ENCODE measurements around the gene CPSF4L. TPM values are rescaled to one million over a fixed set of nuclear protein-coding genes. Genes with fewer than 3 reads are reported as not detected.

Gene CPSF4L
- total and polyA plus RNA-seq, 11 donors: not detected

DNA sequence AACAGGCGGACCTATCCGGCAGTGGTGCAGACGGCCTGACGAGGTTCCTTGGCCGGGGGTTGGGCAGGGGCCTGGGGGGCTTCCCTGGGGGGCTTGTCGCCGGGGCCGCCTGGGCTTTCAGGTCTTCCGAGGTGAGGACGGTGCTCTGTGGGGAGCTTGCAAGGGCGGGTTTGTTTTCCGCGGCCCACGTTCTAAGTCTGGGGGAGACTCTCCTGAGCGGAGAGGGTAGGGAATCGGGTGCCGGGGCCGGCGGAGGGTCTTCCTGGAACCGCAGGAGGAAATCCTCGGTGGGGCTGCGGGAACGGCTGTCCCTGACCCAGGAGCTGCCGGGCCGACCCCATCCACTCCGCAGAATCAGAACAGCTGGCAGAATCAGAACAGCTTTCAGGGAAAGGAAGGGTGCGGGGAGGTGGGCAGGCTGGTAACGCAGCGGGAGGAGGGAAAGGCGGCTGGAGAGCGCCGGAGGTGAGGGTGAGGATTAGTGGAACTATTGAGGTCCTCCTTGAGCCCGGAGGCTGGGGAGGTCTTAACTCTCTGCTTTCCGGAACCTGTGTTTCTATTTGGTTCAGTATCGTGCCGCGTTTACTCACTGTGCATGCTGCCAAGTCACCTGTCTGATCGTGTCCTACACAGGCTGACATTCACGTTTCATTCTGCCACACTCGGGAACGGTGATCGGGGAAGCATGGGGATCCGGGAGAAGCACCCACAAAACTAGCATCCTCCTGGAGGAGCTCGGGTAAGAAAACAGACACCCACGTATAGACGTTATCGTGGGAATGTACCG lies 28.9 kb downstream of the CPSF4L start:
- DNase-seq (peak in 3 of 5 donors; percentile 26 to 44 (median 34)), ATAC-seq (peak; percentile 48 to 54 (median 51))
- no peaks in the 10 kb centered on the region for H3K27me3 ChIP-seq
- H3K9me3 ChIP-seq: no peaks in the 10 kb centered on the region
- H3K4me3 ChIP-seq: peak overlapping the region; percentile 56 to 100 (median 88)
- peaks cover 0 to 29% (median 22%) of the 10 kb centered on the region in 9 donors for H3K36me3 ChIP-seq
- peaks cover 5 to 58% (median 40%) of the 10 kb centered on the region in 12 donors for H3K4me1 ChIP-seq
- 0 to 1% (median 1%) methylated on average over 35 to 48 of the region's 48 CpGs for WGBS, 4 donors
- intact Hi-C loops (cut with DNase I): loop anchor here in 8 of 10 donors (1.0 to 5.0 kb wide), 5 partner anchors 35 to 505 kb away; partner anchors contain the start of gene COG1 (in 6 of the 8)
- peak overlapping the region; percentile 61 to 96 (median 89) for H3K27ac ChIP-seq
- TF ChIP-seq POLR2A (IDR thresholded peaks at IDR 0.05): no peak
- TF ChIP-seq, protein P1, sequence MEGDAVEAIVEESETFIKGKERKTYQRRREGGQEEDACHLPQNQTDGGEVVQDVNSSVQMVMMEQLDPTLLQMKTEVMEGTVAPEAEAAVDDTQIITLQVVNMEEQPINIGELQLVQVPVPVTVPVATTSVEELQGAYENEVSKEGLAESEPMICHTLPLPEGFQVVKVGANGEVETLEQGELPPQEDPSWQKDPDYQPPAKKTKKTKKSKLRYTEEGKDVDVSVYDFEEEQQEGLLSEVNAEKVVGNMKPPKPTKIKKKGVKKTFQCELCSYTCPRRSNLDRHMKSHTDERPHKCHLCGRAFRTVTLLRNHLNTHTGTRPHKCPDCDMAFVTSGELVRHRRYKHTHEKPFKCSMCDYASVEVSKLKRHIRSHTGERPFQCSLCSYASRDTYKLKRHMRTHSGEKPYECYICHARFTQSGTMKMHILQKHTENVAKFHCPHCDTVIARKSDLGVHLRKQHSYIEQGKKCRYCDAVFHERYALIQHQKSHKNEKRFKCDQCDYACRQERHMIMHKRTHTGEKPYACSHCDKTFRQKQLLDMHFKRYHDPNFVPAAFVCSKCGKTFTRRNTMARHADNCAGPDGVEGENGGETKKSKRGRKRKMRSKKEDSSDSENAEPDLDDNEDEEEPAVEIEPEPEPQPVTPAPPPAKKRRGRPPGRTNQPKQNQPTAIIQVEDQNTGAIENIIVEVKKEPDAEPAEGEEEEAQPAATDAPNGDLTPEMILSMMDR (IDR thresholded peaks at IDR 0.05): no peak

DNA sequence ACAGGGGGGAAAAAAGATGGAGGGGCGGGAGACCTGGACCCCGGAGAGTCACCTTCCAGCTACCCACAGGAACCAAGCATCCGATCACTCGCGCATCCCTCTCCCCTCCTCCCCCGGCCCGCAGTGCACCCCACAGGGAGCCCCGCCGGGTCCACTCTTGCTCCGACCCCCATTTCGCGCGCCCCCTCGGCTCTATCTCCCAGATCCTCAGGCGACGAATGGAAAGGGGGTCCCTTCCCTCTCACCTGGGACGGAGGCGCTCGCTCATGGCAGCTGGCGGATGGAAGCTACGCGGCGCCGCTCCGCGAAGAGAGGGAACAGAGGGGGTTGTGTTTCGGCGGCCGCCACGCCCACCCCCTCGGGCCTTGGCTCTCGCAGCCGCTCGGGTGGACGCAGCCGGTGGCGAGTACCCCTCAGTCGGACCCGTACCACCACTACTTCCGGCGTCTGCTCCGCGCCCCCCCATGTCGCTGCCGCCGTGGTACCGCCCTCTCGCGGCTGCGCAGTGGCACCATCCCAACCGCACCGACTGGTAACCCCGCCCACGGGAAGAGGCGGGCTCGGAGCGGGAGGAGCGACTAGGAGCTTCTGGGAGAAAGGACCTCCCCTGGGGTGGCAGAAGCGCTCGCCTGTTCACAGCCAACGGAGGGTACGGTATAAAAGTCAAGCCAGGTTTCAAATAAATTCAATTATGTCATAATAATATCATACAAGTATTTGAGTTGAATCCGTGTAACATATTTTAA lies 29.7 kb downstream of the CPSF4L start:
- peak in 1 of 2 donors; percentile 82 for TF ChIP-seq POLR2A (IDR thresholded peaks at IDR 0.05)
- TF ChIP-seq, protein P1 (IDR thresholded peaks at IDR 0.05): peak in 10 of 12 donors; percentile 13 to 64 (median 47)
- peak overlapping the region; percentile 61 to 96 (median 89) for H3K27ac ChIP-seq
- peak; percentile 97 to 98 (median 97) for DNase-seq
- no peaks in the 10 kb centered on the region for H3K27me3 ChIP-seq
- ATAC-seq: peak; percentile 93 to 97 (median 96)
- no peaks in the 10 kb centered on the region for H3K9me3 ChIP-seq
- peaks cover 5 to 58% (median 45%) of the 10 kb centered on the region in 12 donors for H3K4me1 ChIP-seq
- peaks cover 0 to 22% (median 17%) of the 10 kb centered on the region in 9 donors for H3K36me3 ChIP-seq
- intact Hi-C loops (cut with DNase I): loop anchor here in 9 of 10 donors (1.0 to 5.0 kb wide), 5 partner anchors 35 to 505 kb away; partner anchors contain the start of gene COG1 (in 7 of the 9)
- WGBS, 4 donors: 0 to 1% (median 0%) methylated on average over 40 to 63 of the region's 63 CpGs
- H3K4me3 ChIP-seq: peak overlapping the region; percentile 56 to 100 (median 88)

DNA sequence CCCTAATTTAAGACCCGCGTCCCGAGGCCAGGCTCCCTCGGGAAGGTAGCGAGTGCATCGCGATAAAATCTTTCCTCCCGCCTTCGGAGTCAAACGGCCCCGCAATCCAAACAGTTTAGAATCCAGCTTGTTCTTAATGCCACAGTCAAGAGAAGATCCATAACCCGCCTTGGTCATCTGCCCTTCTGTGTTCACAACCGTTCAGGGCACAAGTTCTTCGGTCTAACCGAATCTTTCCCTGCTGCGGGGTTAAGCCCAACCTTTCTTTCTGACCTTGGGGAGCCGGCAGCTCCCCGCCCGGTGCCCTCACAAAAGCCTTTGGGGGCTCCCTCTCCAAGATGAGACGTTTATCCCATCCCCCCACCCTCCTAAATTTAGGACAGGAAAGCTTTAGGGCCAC lies 30.3 kb downstream of the CPSF4L start:
- Histone ChIP-seq H3K36me3 (peaks cover 0 to 20% (median 11%) of the 10 kb centered on the region in 9 donors), H3K27me3 (no peaks in the 10 kb centered on the region), H3K4me1 (peaks cover 5 to 59% (median 48%) of the 10 kb centered on the region in 12 donors), H3K27ac (peak overlapping the region in 11 of 12 donors; percentile 78 to 96 (median 90)), H3K4me3 (peak overlapping the region; percentile 56 to 100 (median 88)), H3K9me3 (no peaks in the 10 kb centered on the region)
- 0 to 1% (median 1%) methylated on average over 18 to 20 of the region's 20 CpGs for WGBS, 4 donors
- peak in 1 of 5 donors; percentile 21 for DNase-seq
- intact Hi-C loops (cut with DNase I): loop anchor here in 6 of 10 donors (2.0 to 5.0 kb wide), 4 partner anchors 34 to 504 kb away; partner anchors contain the start of gene COG1 (in 4 of the 6)
- no peak for TF ChIP-seq POLR2A (IDR thresholded peaks at IDR 0.05)
- TF ChIP-seq, protein P1 (IDR thresholded peaks at IDR 0.05): no peak
- no peak for ATAC-seq

Measured in heart left ventricle (tissue), 16 donors.